GM18867 (cell line): ENCODE data around the gene NFKBIE.

Source experiments
- ATAC-seq: cut with Tn5 transposase; IDR thresholded peaks from one replicate; pipeline ENCODE4 v1.9.1; 2021; ENCODE audit warnings: mild to moderate bottlenecking, moderate library complexity; ENCODE audit not compliant: unreplicated experiment

The NFKBIE gene

GRCh38 chr6:44272999-44273566 lies 7.7 kb upstream of the NFKBIE start:
- ATAC-seq = no peak

GRCh38 chr6:44272529-44272928 lies 7.2 kb upstream of the NFKBIE start:
- no peak for ATAC-seq

- no peak for ATAC-seq
These were observed 6.6 kb upstream of the NFKBIE start for GRCh38 chr6:44271914-44272313.

- no peak for ATAC-seq
These were observed 6.0 kb upstream of the NFKBIE start for GRCh38 chr6:44271406-44271723.

GRCh38 chr6:44270526-44271405 lies 5.4 kb upstream of the NFKBIE start:
- no peak for ATAC-seq

GRCh38 chr6:44269921-44270525 lies 4.7 kb upstream of the NFKBIE start, which contains the start of gene TMEM151B:
Gene TMEM151B (plus strand): TSS chr6:44270450. CDS start chr6:44270743, 293 bp downstream.
- ATAC-seq = no peak

- no peak for ATAC-seq
These were observed 4.0 kb upstream of the NFKBIE start for GRCh38 chr6:44269178-44269920.

GRCh38 chr6:44268095-44268628 lies 2.8 kb upstream of the NFKBIE start:
- no peak for ATAC-seq

GRCh38 chr6:44267252-44267651 lies 1.9 kb upstream of the NFKBIE start:
- ATAC-seq = no peak

GRCh38 chr6:44266347-44266746 lies 996 bp upstream of the NFKBIE start:
- ATAC-seq = peak; percentile 30

GRCh38 chr6:44265722-44266233 lies 427 bp upstream of the NFKBIE start:
- ATAC-seq = no peak

GRCh38 chr6:44264154-44265006 lies 971 bp downstream of the NFKBIE start:
- peak; percentile 47 for ATAC-seq

- ATAC-seq = no peak
These were observed 1.8 kb downstream of the NFKBIE start for GRCh38 chr6:44263354-44264100.

- no peak for ATAC-seq
These were observed 2.6 kb downstream of the NFKBIE start for GRCh38 chr6:44262467-44263353.

- no peak for ATAC-seq
These were observed 3.8 kb downstream of the NFKBIE start for GRCh38 chr6:44261581-44261980.

GRCh38 chr6:44260451-44261297 lies 4.7 kb downstream of the NFKBIE start:
- no peak for ATAC-seq

- no peak for ATAC-seq
These were observed 5.3 kb downstream of the NFKBIE start for GRCh38 chr6:44260011-44260410.
